C4-2B (cell line): Measurements from ENCODE around the gene SNPH.

Experiments
- ZFX ChIP-seq: fragments of 450-650 bp; IDR thresholded peaks from 2 replicates; pipeline ENCODE4 v1.6.1; 2017
- TF ChIP-seq, protein P1 (sequence below): fragments of 450-650 bp; conservative IDR thresholded peaks from 2 replicates; pipeline ENCODE4 v1.5.1; 2017; ENCODE audit warnings: mild to moderate bottlenecking

DNA sequence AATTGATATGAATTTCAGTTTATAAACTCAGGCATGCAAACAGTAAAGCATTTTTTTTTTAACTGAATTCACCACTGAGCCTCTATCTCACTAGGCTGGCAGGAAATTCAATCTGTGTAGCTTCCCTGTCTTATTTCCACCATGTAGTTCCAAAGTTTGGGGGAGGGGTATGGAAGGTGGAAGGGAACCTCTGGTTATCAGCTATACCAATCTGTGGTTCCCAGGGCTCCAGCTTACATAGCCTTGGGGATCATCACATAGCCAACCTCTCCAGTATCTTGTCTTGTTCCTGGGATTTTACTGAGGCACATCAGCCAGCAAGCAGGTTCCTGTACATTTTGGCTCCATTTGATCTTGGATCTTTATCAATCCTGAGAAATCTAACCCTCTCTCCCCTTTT, 24.6 kb upstream of the SNPH start:
- TF ChIP-seq, protein P1, sequence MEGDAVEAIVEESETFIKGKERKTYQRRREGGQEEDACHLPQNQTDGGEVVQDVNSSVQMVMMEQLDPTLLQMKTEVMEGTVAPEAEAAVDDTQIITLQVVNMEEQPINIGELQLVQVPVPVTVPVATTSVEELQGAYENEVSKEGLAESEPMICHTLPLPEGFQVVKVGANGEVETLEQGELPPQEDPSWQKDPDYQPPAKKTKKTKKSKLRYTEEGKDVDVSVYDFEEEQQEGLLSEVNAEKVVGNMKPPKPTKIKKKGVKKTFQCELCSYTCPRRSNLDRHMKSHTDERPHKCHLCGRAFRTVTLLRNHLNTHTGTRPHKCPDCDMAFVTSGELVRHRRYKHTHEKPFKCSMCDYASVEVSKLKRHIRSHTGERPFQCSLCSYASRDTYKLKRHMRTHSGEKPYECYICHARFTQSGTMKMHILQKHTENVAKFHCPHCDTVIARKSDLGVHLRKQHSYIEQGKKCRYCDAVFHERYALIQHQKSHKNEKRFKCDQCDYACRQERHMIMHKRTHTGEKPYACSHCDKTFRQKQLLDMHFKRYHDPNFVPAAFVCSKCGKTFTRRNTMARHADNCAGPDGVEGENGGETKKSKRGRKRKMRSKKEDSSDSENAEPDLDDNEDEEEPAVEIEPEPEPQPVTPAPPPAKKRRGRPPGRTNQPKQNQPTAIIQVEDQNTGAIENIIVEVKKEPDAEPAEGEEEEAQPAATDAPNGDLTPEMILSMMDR = no peak
- TF ChIP-seq ZFX = no peak
